ENCODE results near the gene LRRC49. TPM values are rescaled to one million over a fixed set of nuclear protein-coding genes. Genes with fewer than 3 reads are reported as not detected.
A peak's percentile ranks its signal among the peaks of the same experiment; 100 is the strongest.
"Not testable (repeated sequence)": the region's sequence is repeated elsewhere in the genome, so short reads cannot be mapped to it uniquely, and the experiment has no call there.

LRRC49 gene
- polyA plus RNA-seq, 3 donors = 15.3 to 20.0 (median 17.0) TPM

GRCh38 chr15:70859998-70860397, 32.6 kb upstream of the LRRC49 start:
- no peak for DNase-seq

DNA sequence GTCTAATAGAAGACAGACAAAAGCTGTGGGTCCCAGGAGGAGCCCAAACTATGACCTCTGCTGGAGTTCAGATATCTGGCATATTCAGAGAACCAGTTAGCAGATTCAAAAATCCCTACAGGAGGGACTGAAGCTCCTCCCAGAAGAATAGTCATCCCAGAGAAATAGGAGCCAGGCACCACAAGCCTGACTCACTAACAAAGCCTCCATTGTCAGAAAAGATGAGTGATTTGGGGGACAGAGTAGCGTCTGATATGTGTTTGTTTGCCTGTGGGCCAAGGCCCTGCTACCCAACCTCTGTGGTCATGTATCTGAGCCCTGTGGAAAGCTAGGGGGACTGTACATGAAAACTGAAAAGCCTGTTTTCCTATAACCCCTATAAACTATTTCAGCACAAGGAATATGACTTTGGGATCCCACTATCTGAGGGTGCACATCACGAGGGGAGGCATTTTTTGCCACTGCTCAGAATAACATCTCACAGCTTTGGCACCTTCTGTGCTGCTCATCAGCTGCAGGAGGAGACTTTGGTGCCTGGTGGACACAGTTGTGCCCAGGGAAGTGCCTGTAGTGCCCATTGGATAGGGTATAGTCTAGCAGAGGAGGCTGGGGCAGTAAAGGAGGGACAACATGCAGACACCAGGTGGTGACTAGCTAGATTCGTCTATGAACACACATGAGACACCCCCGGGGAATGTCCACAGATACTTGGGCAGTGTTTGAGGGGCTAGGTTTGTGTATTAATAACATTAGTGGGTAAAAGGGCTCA, 29.0 kb upstream of the LRRC49 start:
- no peak for DNase-seq

GRCh38 chr15:70866982-70867641, 25.5 kb upstream of the LRRC49 start:
- DNase-seq = no peak

- peak; percentile 12 for DNase-seq
These were observed 24.6 kb upstream of the LRRC49 start for GRCh38 chr15:70867911-70868467.

DNA sequence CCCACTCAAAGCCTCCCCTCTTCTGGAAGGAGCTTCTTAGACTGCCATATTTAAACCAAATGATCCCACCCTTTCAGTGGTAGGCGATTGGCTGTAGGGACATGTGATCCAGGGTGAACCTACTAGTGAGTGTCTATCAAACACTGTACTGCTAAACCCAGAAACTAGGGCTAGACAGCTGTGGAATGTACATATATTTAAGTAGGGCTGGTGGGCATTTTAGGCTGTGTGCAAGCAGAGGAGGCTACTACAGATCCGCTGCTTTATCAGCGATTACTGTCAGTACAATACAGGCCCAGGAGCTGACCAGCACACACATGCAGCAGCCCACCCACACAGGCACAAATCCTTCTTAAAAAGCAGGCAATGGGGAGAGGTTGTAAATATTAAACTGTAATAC, 23.3 kb upstream of the LRRC49 start:
- DNase-seq = no peak

GRCh38 chr15:70870051-70870450, 22.6 kb upstream of the LRRC49 start:
- peak; percentile 7 for DNase-seq

DNA sequence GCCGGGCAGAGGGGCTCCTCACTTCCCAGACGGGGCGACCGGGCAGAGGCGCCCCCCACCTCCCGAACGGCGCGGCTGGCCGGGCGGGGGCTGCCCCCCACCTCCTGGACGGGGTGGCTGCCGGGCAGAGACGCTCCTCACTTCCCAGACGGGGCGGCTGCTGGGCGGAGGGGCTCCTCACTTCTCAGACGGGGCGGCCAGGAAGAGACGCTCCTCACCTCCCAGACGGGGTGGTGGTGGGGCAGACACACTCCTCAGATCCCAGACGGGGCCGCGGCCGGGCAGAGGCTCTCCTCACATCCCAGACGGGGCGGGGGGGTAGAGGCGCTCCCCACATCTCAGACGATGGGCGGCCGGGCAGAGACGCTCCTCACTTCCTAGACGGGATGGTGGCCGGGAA, 21.1 kb upstream of the LRRC49 start:
- DNase-seq = not testable (repeated sequence)

DNA sequence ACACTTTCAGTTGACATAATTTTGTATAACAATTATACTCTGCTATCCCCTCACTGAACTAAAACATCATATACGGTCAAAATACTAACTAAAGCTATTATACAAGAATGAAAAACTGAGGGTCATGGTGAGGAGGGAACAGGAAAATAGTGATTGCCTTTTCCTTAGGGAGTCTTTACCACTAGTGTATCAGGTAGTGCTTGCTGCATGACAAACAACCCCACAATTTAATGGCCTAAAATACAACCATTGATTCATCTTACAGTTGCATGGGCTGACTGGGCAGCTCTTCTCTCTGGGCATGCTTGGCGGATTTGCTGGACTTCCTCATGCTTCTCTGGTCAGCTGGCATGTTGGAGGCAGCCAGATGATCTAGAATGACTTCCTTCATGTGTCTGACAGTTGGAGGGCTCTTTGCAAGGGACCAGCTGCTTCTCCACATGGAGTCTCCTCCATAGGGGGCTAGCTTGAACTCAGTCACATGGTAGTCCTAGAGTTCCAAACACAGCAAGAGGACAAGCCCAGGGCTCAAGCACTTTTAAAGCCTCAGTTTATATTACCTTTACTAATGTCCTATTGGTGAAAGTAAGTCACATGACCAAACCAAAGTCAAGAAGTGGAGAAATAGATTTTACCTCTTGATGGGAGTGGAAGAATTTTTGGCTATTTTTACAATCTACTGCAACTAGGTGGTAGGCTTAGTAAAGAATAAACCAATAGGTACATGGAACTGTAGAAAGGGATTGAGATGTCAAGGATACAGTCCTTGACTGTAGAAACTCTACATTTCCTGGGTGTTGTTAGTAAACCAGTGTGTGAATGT, 19.2 kb upstream of the LRRC49 start:
- no peak for DNase-seq

DNA sequence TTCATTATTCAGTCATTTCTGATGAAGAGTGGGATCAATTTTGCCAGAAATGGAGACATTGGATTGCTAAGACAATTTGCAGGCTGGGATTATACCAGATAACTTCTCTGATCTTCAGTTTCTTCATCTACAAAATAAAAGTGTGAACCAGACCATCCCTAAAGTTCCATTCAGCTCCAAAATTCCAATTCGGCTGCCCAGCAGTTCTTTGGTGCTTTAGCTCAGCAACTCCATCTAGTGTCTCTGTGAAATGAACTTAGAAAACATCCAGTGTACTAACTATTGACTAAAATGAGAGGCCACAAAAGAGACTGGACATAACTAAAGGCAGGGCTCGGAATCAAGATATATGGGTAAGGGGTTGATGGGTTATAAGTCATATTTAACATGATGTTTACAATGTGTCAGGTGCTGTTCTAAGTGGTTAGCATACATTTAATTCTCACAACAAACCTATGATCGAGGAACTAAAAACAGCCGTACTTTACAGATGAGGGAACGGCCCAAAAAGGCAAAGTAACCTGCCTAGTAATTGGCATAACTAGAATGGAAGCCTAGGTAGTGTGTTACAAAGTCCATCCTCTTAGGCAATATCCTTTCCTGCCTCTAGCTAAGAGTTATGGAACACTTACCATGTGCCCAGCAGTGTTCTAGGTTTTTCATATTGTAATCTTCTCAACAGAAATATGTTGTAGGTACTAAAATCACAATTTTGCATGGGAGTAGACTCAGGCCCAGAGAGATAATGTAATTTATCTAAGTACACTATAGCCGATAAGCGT, 17.4 kb upstream of the LRRC49 start:
- DNase-seq = peak; percentile 19

DNA sequence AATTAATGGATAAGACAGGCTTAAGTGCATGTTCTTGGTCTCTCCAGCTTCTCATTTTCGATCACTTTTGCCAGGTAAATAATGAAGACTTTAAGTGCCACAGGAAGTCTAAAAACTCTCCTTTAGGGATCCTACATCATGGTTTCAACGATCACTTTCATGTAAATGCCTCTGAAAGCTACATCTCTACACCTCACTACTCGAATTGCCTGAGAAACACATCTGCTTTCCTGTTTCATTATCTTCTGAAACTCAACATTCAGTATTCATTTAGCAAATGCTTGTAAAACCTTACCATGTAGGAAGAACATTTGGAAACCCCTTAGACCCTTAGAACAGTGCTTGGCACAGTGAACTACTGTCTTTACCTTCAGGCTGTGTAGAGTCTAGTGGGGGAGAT, 16.6 kb upstream of the LRRC49 start:
- DNase-seq = no peak

GRCh38 chr15:70876683-70877082, 15.9 kb upstream of the LRRC49 start:
- no peak for DNase-seq

GRCh38 chr15:70879401-70879800, 13.2 kb upstream of the LRRC49 start:
- DNase-seq = no peak

DNA sequence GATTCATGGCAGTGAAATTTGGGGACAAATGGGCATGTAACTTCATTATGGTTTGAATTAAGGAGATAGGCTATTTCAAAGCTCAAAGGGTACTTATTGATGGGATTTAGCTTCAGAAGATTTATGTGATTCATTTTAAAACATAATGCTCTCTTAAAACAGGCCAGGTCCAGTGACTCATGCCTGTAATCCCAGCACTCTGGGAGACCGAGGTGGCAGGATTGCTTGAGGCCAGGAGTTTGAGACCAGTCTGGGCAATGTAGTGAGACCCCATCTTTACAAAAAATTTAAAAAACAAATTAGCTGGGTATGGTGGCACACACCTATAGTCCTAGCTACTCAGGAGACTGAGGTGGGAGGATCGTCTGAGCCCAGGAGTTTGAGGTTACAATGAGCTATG, 11.8 kb upstream of the LRRC49 start:
- no peak for DNase-seq

GRCh38 chr15:70882361-70882760, 10.3 kb upstream of the LRRC49 start:
- no peak for DNase-seq

GRCh38 chr15:70892912-70893560, 410 bp downstream of the LRRC49 start:
- DNase-seq = peak; percentile 47

- DNase-seq = no peak
These were observed 9.5 kb downstream of the LRRC49 start for GRCh38 chr15:70902107-70902506.

GRCh38 chr15:70906842-70907241, 14.2 kb downstream of the LRRC49 start:
- no peak for DNase-seq

GRCh38 chr15:70907784-70908471, 15.3 kb downstream of the LRRC49 start:
- no peak for DNase-seq

DNA sequence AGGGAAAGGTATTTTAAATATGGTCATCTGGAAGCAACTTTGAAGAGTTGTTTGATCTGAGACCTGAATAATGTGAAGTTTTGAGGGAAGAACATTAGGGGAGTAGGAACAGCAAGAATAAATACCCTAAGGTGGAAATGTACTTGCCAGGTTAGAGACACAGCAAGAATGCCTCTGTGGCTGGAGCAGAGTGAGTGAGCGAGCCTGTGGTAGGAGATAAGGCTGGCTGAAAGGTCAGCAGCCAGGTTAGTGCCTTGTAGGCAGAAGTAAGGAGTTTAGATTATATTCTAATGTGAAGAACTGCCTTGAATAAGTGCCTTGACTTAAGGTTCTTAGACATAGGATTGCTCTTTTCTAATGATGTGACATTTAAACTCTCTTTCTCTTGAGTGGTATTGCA, 18.3 kb downstream of the LRRC49 start:
- no peak for DNase-seq

GRCh38 chr15:70912187-70912586, 19.6 kb downstream of the LRRC49 start:
- DNase-seq = no peak

Measured in renal pelvis (tissue), 4 donors.